Mammary epithelial cell (primary cell): Measurements from ENCODE around the gene DNAH17.

ENCODE experiments used
- CTCF ChIP-seq, 2 donors: IDR thresholded peaks in 1 of 2; conservative IDR thresholded peaks in 1 of 2; 2 replicates each; pipeline ENCODE4 v1.5.1; 2011 to 2012; ENCODE audit warnings: inconsistent platforms in 2 of 2, low read length in 2 of 2, mild to moderate bottlenecking in 2 of 2, control low read depth in 1 of 2, low read depth in 1 of 2; ENCODE audit not compliant: insufficient read depth in 1 of 2; ENCODE audit errors: extremely low read depth in 1 of 2
- EZH2 ChIP-seq: IDR thresholded peaks from 2 replicates; pipeline ENCODE4 v1.6.1; 2012; ENCODE audit warnings: low read length, inconsistent platforms, borderline replicate concordance

GRCh38 chr17:78504156-78504925 lies 72.9 kb downstream of the DNAH17 start:
- TF ChIP-seq EZH2 (no peak), CTCF (conservative IDR thresholded peaks at IDR 0.05 in 1 of 2, IDR thresholded peaks at IDR 0.05 in 1 of 2; ENCODE audit: extremely low read depth in 1 of 2, insufficient read depth in 1 of 2, low read depth in 1 of 2, low read length in 2 of 2) (no peak)
